Fibroblast of mammary gland (primary cell): ENCODE data around the gene PGA5.
"Not testable (repeated sequence)": the region's sequence is repeated elsewhere in the genome, so short reads cannot be mapped to it uniquely, and the experiment has no call there.

ENCODE experiments used
- DNase-seq: peaks from one replicate; pipeline ENCODE4 v3.0.0-alpha.2; 2010; ENCODE audit warnings: low read depth
- H3K4me3 ChIP-seq: 2 replicates; pipeline ENCODE4 v1.5.1; 2011; ENCODE audit warnings: low read depth, mild to moderate bottlenecking, low read length, moderate library complexity; ENCODE audit not compliant: control insufficient read depth
- TF ChIP-seq, protein P1 (sequence below): conservative IDR thresholded peaks from 2 replicates; pipeline ENCODE4 v1.5.1; 2011; ENCODE audit warnings: low read depth, low read length, inconsistent platforms; ENCODE audit not compliant: control insufficient read depth, insufficient read depth

PGA5 gene

GRCh38 chr11:61240875-61241274 is at the start of gene PGA5:
Gene PGA5 (plus strand): TSS chr11:61241175. CDS start chr11:61241227, 52 bp downstream.
- H3K4me3 ChIP-seq, DNase-seq: not testable (repeated sequence)

DNA sequence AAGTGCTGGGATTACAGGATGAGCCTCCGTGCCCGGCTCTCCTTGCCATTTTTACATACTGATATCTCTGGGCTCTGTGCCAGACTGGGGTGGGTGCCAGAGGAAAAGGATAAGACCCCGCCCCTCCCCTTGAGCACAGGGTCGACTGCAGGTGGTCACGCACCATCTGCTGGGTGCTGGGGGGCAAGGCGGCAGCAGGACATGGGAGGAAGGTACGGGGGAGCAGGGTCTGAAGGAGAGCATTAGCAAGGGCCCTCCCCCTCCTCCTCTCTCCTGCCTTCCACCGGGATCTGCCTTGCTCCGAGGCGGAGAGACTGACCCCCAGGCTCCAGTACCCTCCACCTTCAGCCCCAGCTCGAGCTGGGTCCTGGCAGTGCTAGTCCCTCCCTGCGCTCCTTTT is 47.4 kb upstream of the PGA5 start:
- no peak for DNase-seq
- TF ChIP-seq, protein P1, sequence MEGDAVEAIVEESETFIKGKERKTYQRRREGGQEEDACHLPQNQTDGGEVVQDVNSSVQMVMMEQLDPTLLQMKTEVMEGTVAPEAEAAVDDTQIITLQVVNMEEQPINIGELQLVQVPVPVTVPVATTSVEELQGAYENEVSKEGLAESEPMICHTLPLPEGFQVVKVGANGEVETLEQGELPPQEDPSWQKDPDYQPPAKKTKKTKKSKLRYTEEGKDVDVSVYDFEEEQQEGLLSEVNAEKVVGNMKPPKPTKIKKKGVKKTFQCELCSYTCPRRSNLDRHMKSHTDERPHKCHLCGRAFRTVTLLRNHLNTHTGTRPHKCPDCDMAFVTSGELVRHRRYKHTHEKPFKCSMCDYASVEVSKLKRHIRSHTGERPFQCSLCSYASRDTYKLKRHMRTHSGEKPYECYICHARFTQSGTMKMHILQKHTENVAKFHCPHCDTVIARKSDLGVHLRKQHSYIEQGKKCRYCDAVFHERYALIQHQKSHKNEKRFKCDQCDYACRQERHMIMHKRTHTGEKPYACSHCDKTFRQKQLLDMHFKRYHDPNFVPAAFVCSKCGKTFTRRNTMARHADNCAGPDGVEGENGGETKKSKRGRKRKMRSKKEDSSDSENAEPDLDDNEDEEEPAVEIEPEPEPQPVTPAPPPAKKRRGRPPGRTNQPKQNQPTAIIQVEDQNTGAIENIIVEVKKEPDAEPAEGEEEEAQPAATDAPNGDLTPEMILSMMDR = no peak
- H3K4me3 ChIP-seq = no peak overlapping the region

DNA sequence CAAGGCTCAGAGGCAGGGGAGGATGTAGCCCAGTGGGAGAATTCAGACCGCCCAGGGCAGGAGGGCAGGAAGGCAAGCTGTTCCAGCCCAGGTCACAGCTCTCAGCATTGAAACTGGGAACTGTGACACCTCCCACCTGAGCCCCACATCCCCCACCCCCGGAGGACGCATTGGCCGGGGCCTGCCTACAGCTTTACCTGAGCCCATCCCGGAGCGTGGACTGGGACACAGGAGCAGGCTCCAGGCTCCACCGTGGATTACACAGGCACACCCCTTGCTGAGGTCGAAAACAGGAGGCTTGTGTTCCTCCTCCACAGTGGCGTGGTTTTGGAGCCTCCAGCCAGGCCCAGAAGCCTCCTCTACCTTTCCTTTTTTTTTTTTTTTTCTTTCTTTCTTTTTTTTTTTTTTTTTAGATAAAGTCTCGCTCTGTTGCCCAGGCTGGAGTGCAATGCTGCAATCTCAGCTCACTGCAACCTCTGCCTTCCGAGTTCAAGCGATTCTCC is 46.8 kb upstream of the PGA5 start:
- H3K4me3 ChIP-seq = no peak overlapping the region
- DNase-seq = no peak
- TF ChIP-seq, protein P1 = no peak

DNA sequence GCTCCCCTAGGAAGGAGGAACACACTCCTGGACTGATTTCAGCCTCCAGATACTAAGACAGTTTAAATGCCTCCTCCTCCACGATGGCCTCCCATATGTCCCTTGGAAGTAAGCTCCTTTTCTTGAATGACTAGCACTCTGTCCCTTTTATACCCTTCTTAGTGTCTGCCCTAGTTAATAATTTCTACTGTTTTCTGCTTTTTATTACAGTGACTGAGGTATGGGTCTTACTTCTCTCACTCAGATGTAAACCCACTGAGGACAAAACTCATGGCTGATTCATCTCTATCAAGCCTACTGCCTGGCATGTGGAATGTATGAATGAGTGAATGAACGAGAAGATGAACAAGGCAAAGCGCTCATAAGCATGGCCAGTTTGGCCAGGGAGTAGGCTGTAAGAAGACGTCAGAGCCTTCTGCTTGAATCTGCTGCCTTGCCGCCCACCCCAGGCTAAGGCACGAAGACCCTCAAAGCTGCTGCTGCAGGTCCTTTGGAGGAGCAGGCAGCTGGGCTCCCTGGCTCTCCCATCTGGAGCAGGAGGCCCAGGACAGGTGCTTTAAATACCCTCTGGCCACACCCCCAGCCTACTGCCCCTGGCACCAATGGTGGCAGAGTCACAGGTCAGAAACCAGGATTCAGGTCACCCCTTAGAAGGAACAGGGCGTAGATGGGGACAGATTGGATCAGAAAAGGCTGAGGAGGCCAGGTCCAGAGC is 45.8 kb upstream of the PGA5 start:
- H3K4me3 ChIP-seq = no peak overlapping the region
- TF ChIP-seq, protein P1 = no peak
- no peak for DNase-seq

GRCh38 chr11:61195719-61196118 is 45.3 kb upstream of the PGA5 start:
- TF ChIP-seq, protein P1 = no peak
- DNase-seq = no peak
- H3K4me3 ChIP-seq = no peak overlapping the region

DNA sequence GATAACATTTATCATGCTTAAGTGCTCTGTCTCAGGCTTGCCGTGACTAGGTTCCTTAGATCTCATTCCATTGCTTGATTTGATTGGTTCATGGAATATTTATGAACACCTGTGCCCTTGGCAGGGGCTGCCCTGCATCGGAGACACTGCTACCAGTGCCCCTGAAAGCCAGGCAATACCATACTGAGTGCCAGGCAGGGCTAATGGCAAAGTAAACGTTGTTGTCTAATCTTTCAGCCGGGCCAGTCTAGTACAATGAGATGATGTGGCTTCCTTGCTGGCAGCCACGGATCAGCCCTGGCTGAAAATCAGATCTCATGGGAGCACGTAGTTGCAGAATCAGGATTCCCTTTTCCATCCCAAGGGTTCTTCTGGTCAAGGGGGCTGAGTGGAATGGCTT is 42.6 kb upstream of the PGA5 start:
- no peak overlapping the region for H3K4me3 ChIP-seq
- DNase-seq = no peak
- TF ChIP-seq, protein P1 = no peak

GRCh38 chr11:61198948-61199523 is 41.9 kb upstream of the PGA5 start:
- TF ChIP-seq, protein P1 = no peak
- H3K4me3 ChIP-seq = no peak overlapping the region
- DNase-seq = no peak
